ENCODE measurements around the gene LRRC57.

The LRRC57 gene

DNA sequence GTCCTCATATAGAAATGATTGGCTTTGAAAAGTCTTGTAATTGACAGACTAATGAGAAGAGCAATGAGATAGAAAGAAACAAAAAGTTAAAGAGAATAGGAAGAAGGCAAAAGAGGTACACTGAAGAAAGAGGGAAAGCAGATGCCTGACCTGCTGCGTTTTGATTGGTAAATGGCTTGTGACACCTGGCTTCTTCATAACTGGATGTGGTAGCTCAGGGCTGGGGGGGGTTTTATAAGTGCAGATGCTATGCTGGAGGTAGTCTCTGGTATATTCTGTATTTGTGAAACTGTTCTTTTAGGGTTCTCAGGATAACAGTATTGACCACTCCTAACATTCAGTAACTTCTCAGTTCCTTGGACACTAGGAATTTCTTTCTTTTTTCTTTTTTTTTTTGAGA is 28.2 kb upstream of the LRRC57 start:
- no peak overlapping the region for H3K27ac ChIP-seq (ENCODE audit: low read depth, low read length)
- H3F3A ChIP-seq (ENCODE audit: insufficient read depth), result peaks cover 8% of the 10 kb centered on the region
- peak overlapping the region; percentile 77; the same call in 1 of the 2 replicates for H3K9ac ChIP-seq (ENCODE audit: low read length)
- no peak overlapping the region for H3K4me3 ChIP-seq (ENCODE audit: insufficient read depth, low read length, poor library complexity, severe bottlenecking)
- no peaks in the 10 kb centered on the region for H3K9me2 ChIP-seq (replicated peaks; ENCODE audit: insufficient read depth, low read length)
- H4K20me1 ChIP-seq (ENCODE audit: low read depth, low read length), result no peaks in the 10 kb centered on the region
- no peak for TF ChIP-seq EZH2phosphoT487 (conservative IDR thresholded peaks at IDR 0.05; ENCODE audit: low read length)
- TF ChIP-seq, protein P1, sequence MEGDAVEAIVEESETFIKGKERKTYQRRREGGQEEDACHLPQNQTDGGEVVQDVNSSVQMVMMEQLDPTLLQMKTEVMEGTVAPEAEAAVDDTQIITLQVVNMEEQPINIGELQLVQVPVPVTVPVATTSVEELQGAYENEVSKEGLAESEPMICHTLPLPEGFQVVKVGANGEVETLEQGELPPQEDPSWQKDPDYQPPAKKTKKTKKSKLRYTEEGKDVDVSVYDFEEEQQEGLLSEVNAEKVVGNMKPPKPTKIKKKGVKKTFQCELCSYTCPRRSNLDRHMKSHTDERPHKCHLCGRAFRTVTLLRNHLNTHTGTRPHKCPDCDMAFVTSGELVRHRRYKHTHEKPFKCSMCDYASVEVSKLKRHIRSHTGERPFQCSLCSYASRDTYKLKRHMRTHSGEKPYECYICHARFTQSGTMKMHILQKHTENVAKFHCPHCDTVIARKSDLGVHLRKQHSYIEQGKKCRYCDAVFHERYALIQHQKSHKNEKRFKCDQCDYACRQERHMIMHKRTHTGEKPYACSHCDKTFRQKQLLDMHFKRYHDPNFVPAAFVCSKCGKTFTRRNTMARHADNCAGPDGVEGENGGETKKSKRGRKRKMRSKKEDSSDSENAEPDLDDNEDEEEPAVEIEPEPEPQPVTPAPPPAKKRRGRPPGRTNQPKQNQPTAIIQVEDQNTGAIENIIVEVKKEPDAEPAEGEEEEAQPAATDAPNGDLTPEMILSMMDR (IDR thresholded peaks at IDR 0.05; ENCODE audit: insufficient read depth, low read length, poor library complexity, severe bottlenecking), result no peak
- no peaks in the 10 kb centered on the region for H3K79me2 ChIP-seq (ENCODE audit: insufficient read depth, low read length)
- H3K36me3 ChIP-seq (ENCODE audit: low read length), result no peaks in the 10 kb centered on the region
- peak overlapping the region; percentile 70 for H3K4me2 ChIP-seq (ENCODE audit: low read depth, low read length, poor library complexity, severe bottlenecking)
- no peak overlapping the region for H2AFZ ChIP-seq (ENCODE audit: low read depth, low read length, severe bottlenecking)
- no peaks in the 10 kb centered on the region for H3K9me3 ChIP-seq (ENCODE audit: insufficient read depth, low read length)
- no peaks in the 10 kb centered on the region for H3K27me3 ChIP-seq (ENCODE audit: low read length)

DNA sequence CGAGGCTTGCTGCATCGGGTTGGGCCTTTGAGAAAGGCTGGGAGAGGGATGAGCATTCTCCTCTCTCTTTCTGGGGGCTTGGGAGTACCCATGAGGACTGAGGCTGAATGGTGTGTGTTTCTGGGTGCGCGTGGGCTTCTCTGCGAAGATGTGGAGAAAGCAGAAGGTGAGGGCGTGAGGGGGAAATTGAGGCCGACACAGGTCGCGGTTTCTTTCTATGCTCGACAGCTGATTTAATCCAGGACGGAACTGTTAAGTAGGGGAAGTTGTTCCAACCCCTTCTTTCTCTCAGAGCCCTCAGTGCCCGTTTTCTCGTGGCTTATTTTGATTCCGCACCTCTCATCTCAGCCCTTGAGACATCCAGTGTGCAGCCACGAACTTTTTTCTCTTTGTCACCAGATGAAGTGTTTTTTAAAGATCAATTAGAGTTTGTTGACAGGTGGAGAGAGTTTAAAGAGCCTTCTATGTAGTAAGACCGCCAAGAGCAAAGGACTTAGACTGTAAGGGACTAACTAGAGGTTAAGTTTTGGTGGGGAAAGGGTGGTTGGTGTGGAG is 27.5 kb upstream of the LRRC57 start:
- no peaks in the 10 kb centered on the region for H3K27me3 ChIP-seq (ENCODE audit: low read length)
- H3K36me3 ChIP-seq (ENCODE audit: low read length), result no peaks in the 10 kb centered on the region
- H3K79me2 ChIP-seq (ENCODE audit: insufficient read depth, low read length), result no peaks in the 10 kb centered on the region
- peaks cover 8% of the 10 kb centered on the region for H3F3A ChIP-seq (ENCODE audit: insufficient read depth)
- no peaks in the 10 kb centered on the region for H3K9me3 ChIP-seq (ENCODE audit: insufficient read depth, low read length)
- H3K9me2 ChIP-seq (replicated peaks; ENCODE audit: insufficient read depth, low read length), result no peaks in the 10 kb centered on the region
- no peak for TF ChIP-seq EZH2phosphoT487 (conservative IDR thresholded peaks at IDR 0.05; ENCODE audit: low read length)
- TF ChIP-seq, protein P1 (IDR thresholded peaks at IDR 0.05; ENCODE audit: insufficient read depth, low read length, poor library complexity, severe bottlenecking), result no peak
- peak overlapping the region; percentile 89 for H3K4me3 ChIP-seq (ENCODE audit: insufficient read depth, low read length, poor library complexity, severe bottlenecking)
- peak overlapping the region; percentile 70 for H3K4me2 ChIP-seq (ENCODE audit: low read depth, low read length, poor library complexity, severe bottlenecking)
- no peaks in the 10 kb centered on the region for H4K20me1 ChIP-seq (ENCODE audit: low read depth, low read length)
- H2AFZ ChIP-seq (ENCODE audit: low read depth, low read length, severe bottlenecking), result peak overlapping the region; percentile 98
- no peak overlapping the region for H3K27ac ChIP-seq (ENCODE audit: low read depth, low read length)
- H3K9ac ChIP-seq (ENCODE audit: low read length), result peak overlapping the region; percentile 77

DNA sequence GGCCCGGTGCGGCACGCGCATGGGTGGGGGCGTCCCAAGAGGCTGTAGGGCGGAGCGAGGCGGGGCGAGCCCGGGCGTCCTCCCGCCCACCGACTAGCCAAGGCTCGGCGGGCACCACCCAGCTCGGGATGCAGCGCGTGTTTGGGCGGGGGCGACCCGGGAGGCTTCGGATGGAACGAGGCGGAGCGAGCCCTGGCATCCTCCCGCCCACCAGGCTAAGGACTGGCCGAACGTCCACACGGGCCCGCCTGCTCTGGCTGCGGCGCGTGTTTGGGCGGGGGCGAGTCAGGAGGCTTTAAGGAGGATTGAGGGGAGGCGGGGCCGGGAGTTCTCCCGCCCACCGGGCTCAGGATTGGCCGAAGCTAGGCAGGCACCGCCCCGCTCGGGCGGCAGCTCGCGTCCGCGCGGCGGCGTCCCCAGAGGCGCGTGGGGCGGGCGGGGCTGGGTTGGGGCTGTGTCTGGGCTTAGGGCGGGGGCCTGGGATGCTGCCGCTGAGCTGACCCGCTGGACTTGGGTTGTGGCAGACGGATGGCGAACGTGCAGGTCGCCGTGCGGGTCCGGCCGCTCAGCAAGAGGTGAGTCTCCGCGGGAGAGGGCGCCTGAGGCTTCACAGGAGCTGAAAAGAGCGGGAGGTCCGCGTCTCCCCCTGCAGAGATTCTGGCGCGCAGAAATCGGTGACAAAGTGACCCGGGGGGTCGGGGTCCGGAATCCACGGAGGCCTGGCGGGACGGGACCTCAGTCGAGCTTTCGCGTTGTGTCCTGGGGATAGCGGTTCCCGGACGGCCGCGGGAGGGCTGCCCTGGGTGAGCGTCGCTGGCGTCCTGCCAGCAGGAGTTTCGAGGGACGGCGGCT is 26.8 kb upstream of the LRRC57 start, which contains the start of gene STARD9:
Gene STARD9, plus strand, starts transcription at position 419 of the 852 bp plus-strand sequence. Its CDS starts 110 bp downstream, at position 529.
- H4K20me1 ChIP-seq (ENCODE audit: low read depth, low read length), result no peaks in the 10 kb centered on the region
- no peaks in the 10 kb centered on the region for H3K27me3 ChIP-seq (ENCODE audit: low read length)
- no peak within 1 kb of the TSS for H3K27ac ChIP-seq (ENCODE audit: low read depth, low read length)
- H3K36me3 ChIP-seq (ENCODE audit: low read length), result no peaks in the 10 kb centered on the region
- no peaks in the 10 kb centered on the region for H3K79me2 ChIP-seq (ENCODE audit: insufficient read depth, low read length)
- H2AFZ ChIP-seq (ENCODE audit: low read depth, low read length, severe bottlenecking), result peak within 1 kb of the TSS; percentile 98
- peak within 1 kb of the TSS; percentile 70 for H3K4me2 ChIP-seq (ENCODE audit: low read depth, low read length, poor library complexity, severe bottlenecking)
- peaks cover 8% of the 10 kb centered on the region for H3F3A ChIP-seq (ENCODE audit: insufficient read depth)
- peak within 1 kb of the TSS; percentile 89 for H3K4me3 ChIP-seq (ENCODE audit: insufficient read depth, low read length, poor library complexity, severe bottlenecking)
- H3K9me2 ChIP-seq (replicated peaks; ENCODE audit: insufficient read depth, low read length), result no peaks in the 10 kb centered on the region
- no peak for TF ChIP-seq EZH2phosphoT487 (conservative IDR thresholded peaks at IDR 0.05; ENCODE audit: low read length)
- TF ChIP-seq, protein P1 (IDR thresholded peaks at IDR 0.05; ENCODE audit: insufficient read depth, low read length, poor library complexity, severe bottlenecking), result no peak
- H3K9me3 ChIP-seq (ENCODE audit: insufficient read depth, low read length), result no peaks in the 10 kb centered on the region
- peak within 1 kb of the TSS; percentile 77 for H3K9ac ChIP-seq (ENCODE audit: low read length)

Measured in SU-DHL-6 (cell line).